Hepatocyte (in vitro differentiated cells): Measurements from ENCODE around the gene NOD2.

Experiments
- EZH2phosphoT487 ChIP-seq: fragments of 200-600 bp; sonication (generic); IDR thresholded peaks from one replicate; pipeline ENCODE4 v1.6.1; 2018; ENCODE audit warnings: antibody characterized with exemption, mild to moderate bottlenecking, low read depth, moderate library complexity; ENCODE audit not compliant: unreplicated experiment, severe bottlenecking
- TF ChIP-seq, protein P1 (sequence below): fragments of 200-600 bp; sonication (generic); IDR thresholded peaks from 2 replicates; pipeline ENCODE4 v1.5.1; 2016; ENCODE audit warnings: antibody characterized with exemption, mild to moderate bottlenecking; ENCODE audit not compliant: poor library complexity

DNA sequence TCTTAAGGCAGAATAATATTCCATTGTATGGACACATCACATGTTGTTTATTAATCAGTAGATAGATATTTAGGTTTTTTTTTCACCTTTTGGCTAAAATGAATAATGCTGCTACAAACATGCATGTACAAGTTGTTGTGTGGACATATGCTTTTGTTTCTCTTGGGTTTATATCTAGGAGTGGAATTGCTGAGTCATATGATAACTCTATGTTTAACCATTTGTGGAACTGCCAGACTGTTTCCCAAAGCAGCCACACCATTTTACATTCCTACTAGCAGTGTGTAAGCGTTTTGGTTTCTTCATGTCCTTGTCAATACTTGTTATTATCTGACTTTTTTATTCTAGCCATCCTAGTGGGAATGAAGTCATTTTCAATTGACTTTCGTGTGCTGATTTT, 69.8 kb downstream of the NOD2 start:
- TF ChIP-seq, protein P1, sequence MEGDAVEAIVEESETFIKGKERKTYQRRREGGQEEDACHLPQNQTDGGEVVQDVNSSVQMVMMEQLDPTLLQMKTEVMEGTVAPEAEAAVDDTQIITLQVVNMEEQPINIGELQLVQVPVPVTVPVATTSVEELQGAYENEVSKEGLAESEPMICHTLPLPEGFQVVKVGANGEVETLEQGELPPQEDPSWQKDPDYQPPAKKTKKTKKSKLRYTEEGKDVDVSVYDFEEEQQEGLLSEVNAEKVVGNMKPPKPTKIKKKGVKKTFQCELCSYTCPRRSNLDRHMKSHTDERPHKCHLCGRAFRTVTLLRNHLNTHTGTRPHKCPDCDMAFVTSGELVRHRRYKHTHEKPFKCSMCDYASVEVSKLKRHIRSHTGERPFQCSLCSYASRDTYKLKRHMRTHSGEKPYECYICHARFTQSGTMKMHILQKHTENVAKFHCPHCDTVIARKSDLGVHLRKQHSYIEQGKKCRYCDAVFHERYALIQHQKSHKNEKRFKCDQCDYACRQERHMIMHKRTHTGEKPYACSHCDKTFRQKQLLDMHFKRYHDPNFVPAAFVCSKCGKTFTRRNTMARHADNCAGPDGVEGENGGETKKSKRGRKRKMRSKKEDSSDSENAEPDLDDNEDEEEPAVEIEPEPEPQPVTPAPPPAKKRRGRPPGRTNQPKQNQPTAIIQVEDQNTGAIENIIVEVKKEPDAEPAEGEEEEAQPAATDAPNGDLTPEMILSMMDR, result no peak
- TF ChIP-seq EZH2phosphoT487, result no peak
